Activated CD4-positive, alpha-beta T cell treated with anti-CD3 and anti-CD28 coated beads for 36 hours (primary cell): ENCODE data around the gene SMAD6. TPM values are rescaled to one million over a fixed set of nuclear protein-coding genes. Genes with fewer than 3 reads are reported as not detected.

Source experiments
- ATAC-seq: fragments of 200-7000 bp; cut with Tn5 transposase; one replicate; pipeline ENCODE4 v1.10.0; 2021; ENCODE audit warnings: mild to moderate bottlenecking, moderate library complexity
- CTCF ChIA-PET: fragments of 350-600 bp; sonication (Branson Sonifier 250); formaldehyde crosslinking; loops from one replicate; lab custom pipeline; 2021; ENCODE audit warnings: antibody characterized with exemption; lab: Charles Lee
- POLR2A ChIA-PET: fragments of 350-600 bp; sonication (Branson Sonifier 250); formaldehyde crosslinking; loops from one replicate; lab custom pipeline; 2021; ENCODE audit warnings: antibody characterized with exemption, inconsistent platforms; lab: Charles Lee
- DNase-seq: peaks from one replicate; pipeline ENCODE4 v3.0.0-alpha.2; 2020
- H3K27ac Mint-ChIP-seq: one replicate; pipeline ENCODE4 v1.8.0; 2021; ENCODE audit warnings: mixed read lengths
- H3K27me3 Mint-ChIP-seq: one replicate; pipeline ENCODE4 v1.8.0; 2021; ENCODE audit warnings: mixed read lengths
- H3K36me3 Mint-ChIP-seq: one replicate; pipeline ENCODE4 v1.8.0; 2021; ENCODE audit warnings: low read depth, mixed read lengths
- H3K4me1 Mint-ChIP-seq: one replicate; pipeline ENCODE4 v1.8.0; 2021; ENCODE audit warnings: mixed read lengths
- H3K4me3 Mint-ChIP-seq: one replicate; pipeline ENCODE4 v1.8.0; 2021; ENCODE audit warnings: mild to moderate bottlenecking, moderate library complexity, mixed read lengths
- H3K9me3 Mint-ChIP-seq: one replicate; pipeline ENCODE4 v1.8.0; 2021; ENCODE audit warnings: low read depth, mixed read lengths
- intact Hi-C, 2 experiments: fragments of 100-400 bp; cut with DNase I in 1 of 2; cut with micrococcal nuclease in 1 of 2; formaldehyde crosslinking; loops; one replicate each; pipeline versions ENCODE4 v1.14.2 to v1.15.1; 2022 to 2024; cut with DNase I, micrococcal nuclease
- total RNA-seq, 2 experiments: library from RNA; stranded (reverse); gene quantifications; one replicate each; pipeline ENCODE4 v1.2.3, GENCODE V29; 2021

SMAD6 gene
- total RNA-seq, 2 experiments from 2014 or later, result 0.19 to 0.23 TPM

DNA sequence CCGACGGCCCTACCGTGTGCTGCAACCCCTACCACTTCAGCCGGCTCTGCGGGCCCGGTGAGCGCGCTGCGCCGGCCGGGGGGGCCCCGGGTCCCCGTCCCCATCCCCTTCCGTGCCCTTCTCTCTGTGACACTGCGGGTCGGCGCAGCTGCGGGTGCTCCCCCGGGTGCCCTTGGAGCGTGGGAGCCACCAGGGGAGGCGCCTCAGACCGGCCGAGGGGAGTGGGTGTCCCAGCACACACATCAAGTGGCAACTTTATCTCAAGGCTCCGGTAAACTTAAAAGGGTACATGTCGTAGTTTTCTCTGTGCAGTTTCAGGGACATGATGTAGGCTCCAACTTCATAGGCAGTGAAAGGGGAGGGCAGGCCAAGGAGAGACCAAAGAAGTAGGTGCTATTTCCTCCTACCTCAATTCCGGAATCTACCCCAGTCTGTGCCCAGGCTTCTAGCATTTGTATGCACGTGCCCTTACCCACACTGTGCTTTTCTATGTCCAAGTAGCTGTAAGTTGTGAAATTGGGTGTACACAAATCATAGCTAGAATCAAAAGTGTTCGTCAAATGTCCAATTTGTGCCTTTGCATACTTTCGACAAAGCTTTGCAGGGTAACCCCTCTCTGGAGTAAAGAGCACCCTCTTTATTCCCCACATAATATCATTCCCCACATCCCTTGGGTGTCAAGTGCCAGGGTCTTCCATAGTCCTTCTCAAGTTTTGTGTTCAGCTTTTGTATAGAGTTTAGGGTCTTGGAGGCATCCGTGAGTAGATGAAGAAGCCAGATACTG lies 2.2 kb downstream of the SMAD6 start:
- DNase-seq (peak; percentile 17), ATAC-seq (no peak)
- Mint-ChIP-seq H3K36me3 (no peaks in the 10 kb centered on the region), H3K4me3 (peak overlapping the region; percentile 61), H3K27me3 (peaks cover 16% of the 10 kb centered on the region), H3K9me3 (no peaks in the 10 kb centered on the region), H3K27ac (no peak overlapping the region), H3K4me1 (peaks cover 14% of the 10 kb centered on the region)
- ChIA-PET POLR2A (no interaction called here), CTCF (interaction anchor here (0.6 to 1.7 kb wide), 2 partner anchors 147 to 705 kb away, joined by 3 to 4 read pairs; no protein-coding TSS in a partner anchor)
- intact Hi-C loops, result loop anchor here (5.0 to 10.0 kb wide), 6 partner anchors 89 to 1133 kb away; partner anchors contain the start of genes AAGAB (in 1 of the 2), IQCH (in 1 of the 2), MAP2K1 (in 1 of the 2) and MAP2K5 (in 1 of the 2)

DNA sequence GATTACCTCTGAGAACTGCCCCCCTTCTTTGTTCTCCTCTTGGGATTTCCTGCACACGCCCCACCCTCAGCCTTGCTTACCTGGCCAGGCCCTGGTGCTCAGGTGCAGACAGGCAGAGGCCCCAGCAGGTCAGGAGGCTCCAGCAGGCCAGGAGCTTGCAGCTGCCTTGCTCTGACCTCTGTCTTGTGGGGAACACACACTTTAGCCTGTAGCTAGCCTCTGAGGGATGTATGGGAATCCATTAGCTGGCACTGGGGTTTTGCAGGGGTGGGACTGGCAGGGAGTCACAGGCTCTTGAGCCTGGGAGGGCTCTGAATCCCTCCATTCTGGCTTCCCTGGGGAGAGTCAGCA lies 2.7 kb downstream of the SMAD6 start:
- no peak for ATAC-seq

DNA sequence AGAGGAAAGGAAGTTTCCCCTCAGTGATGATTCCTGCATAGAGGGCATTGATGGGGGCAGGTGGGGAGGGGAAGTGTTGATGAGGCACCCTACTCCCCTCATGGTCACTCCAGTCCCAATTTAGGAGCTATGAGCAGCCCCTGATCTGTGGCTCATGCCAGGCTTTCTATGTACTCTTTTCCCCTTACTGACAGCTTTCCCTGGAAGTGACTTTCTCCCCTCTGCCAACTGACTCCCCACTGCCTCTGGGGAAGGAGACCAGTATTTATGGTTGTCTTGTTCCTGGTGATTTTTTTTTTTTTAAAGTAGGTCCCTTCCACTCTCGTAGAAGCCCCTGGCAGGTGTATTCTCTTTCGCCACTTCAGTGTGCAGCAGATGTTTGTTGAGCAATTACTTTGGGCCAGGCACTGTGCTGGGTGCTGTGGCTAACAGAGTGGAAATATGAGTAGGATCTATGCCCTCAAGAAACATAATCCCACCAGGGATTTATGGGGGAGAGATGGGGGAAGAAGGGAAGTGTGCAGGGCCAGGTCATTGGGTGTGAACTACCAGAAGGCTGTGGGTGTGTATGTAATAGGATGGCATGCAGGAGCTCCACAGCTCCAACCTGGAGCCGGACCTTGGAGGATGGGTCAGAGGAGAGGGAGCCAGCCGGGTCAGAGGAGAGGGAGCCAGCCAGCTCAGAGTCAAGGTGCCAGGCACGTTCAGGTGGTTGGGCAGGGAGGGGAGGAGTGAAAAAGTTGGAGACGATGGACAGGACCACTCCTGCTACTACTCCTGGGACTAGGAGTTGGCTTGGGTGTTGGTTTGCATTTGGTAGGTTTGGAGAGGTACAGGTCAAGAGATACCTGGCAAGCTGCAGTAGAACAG lies 3.5 kb downstream of the SMAD6 start:
- POLR2A ChIA-PET, result interaction anchor here (0.6 kb wide), 1 partner anchor 1039 kb away, joined by 3 read pairs; no protein-coding TSS in a partner anchor
- Mint-ChIP-seq H3K36me3 (no peaks in the 10 kb centered on the region), H3K27me3 (peaks cover 16% of the 10 kb centered on the region), H3K9me3 (no peaks in the 10 kb centered on the region), H3K27ac (no peak overlapping the region), H3K4me3 (no peak overlapping the region), H3K4me1 (peaks cover 10% of the 10 kb centered on the region)
- ATAC-seq (no peak), DNase-seq (no peak)
- CTCF ChIA-PET, result interaction anchor here (0.9 to 1.7 kb wide), 2 partner anchors 18 to 146 kb away, joined by 3 to 4 read pairs; no protein-coding TSS in a partner anchor
- intact Hi-C loops, result loop anchor here in 1 of 2 experiments (10.0 kb wide), 4 partner anchors 91 to 839 kb away; partner anchors contain the start of genes AAGAB, IQCH, MAP2K1 and MAP2K5

More for the DNA sequence above, 2.7 kb downstream of the SMAD6 start:
- peaks cover 14% of the 10 kb centered on the region for H3K4me1 Mint-ChIP-seq
- H3K4me3 Mint-ChIP-seq, result no peak overlapping the region
- peaks cover 16% of the 10 kb centered on the region for H3K27me3 Mint-ChIP-seq
- ChIA-PET CTCF (interaction anchor here (0.6 to 1.7 kb wide), 3 partner anchors 17 to 706 kb away, joined by 3 to 4 read pairs (median 3); no protein-coding TSS in a partner anchor), POLR2A (no interaction called here)
- DNase-seq, result no peak
- no peaks in the 10 kb centered on the region for H3K36me3 Mint-ChIP-seq
- no peak overlapping the region for H3K27ac Mint-ChIP-seq
- no peaks in the 10 kb centered on the region for H3K9me3 Mint-ChIP-seq
- intact Hi-C loops, result loop anchor here (5.0 to 10.0 kb wide), 6 partner anchors 90 to 1133 kb away; partner anchors contain the start of genes AAGAB (in 1 of the 2), IQCH (in 1 of the 2), MAP2K1 (in 1 of the 2) and MAP2K5 (in 1 of the 2)

DNA sequence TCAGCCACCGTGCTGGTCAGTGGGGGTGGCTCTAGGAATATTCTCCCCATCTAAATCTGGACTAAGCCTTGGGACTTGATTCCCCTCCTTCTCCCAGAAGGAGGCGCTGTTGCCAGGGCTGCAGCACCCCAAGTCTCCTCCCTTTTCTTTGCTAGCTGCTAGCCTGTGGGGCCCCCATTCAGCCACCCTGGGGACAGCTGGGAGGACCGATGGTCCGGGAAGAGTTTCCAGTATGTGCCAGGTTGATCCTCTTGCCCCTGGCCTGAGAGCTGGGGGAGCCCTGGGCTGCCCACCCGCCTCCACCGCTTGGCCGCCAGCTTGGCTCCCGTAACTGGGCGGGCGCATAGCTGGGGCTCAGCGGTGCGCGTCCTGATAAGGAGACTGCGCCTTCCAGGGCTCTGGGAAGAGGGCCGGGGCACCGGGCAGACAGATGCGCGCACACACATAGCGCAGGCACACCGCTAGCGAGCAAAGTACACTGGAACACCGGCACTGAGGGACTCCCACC lies 4.2 kb downstream of the SMAD6 start:
- Mint-ChIP-seq H3K4me1 (peaks cover 9% of the 10 kb centered on the region), H3K27ac (no peak overlapping the region), H3K27me3 (peaks cover 16% of the 10 kb centered on the region), H3K4me3 (no peak overlapping the region), H3K9me3 (no peaks in the 10 kb centered on the region), H3K36me3 (no peaks in the 10 kb centered on the region)
- CTCF ChIA-PET, result interaction anchor here (1.7 kb wide), 1 partner anchor 145 kb away, joined by 4 read pairs; no protein-coding TSS in a partner anchor
- ATAC-seq (no peak), DNase-seq (no peak)
- POLR2A ChIA-PET, result no interaction called here
- intact Hi-C loops, result loop anchor here in 1 of 2 experiments (10.0 kb wide), 4 partner anchors 91 to 839 kb away; partner anchors contain the start of genes AAGAB, IQCH, MAP2K1 and MAP2K5

DNA sequence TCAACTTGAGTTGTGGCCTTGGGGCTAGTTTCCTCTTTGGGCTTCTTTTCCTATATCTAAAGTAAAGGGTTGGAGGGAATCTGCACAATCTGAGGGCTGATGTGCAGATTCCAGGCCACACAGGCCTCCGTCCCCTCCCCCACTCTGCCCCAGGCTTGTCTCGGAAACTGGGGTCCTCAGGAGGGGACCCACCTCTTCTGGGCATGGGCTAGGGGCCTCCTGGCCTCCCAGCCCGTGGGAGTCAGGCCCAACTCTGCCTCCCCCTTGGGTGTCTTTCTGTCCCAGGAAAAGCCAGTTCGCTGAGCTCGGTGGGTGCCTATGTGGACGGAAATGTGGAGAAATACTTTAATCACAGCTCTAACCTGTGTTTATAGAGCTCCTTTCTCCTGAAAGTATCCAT lies 4.8 kb downstream of the SMAD6 start:
- ATAC-seq (no peak), DNase-seq (no peak)
- H3K27me3 Mint-ChIP-seq, result peaks cover 16% of the 10 kb centered on the region
- no peak overlapping the region for H3K27ac Mint-ChIP-seq
- no peaks in the 10 kb centered on the region for H3K9me3 Mint-ChIP-seq
- H3K36me3 Mint-ChIP-seq, result no peaks in the 10 kb centered on the region
- intact Hi-C loops, result loop anchor here in 1 of 2 experiments (10.0 kb wide), 4 partner anchors 92 to 838 kb away; partner anchors contain the start of genes AAGAB, IQCH, MAP2K1 and MAP2K5
- CTCF ChIA-PET, result no interaction called here
- POLR2A ChIA-PET, result no interaction called here
- H3K4me3 Mint-ChIP-seq, result no peak overlapping the region
- H3K4me1 Mint-ChIP-seq, result peaks cover 9% of the 10 kb centered on the region

DNA sequence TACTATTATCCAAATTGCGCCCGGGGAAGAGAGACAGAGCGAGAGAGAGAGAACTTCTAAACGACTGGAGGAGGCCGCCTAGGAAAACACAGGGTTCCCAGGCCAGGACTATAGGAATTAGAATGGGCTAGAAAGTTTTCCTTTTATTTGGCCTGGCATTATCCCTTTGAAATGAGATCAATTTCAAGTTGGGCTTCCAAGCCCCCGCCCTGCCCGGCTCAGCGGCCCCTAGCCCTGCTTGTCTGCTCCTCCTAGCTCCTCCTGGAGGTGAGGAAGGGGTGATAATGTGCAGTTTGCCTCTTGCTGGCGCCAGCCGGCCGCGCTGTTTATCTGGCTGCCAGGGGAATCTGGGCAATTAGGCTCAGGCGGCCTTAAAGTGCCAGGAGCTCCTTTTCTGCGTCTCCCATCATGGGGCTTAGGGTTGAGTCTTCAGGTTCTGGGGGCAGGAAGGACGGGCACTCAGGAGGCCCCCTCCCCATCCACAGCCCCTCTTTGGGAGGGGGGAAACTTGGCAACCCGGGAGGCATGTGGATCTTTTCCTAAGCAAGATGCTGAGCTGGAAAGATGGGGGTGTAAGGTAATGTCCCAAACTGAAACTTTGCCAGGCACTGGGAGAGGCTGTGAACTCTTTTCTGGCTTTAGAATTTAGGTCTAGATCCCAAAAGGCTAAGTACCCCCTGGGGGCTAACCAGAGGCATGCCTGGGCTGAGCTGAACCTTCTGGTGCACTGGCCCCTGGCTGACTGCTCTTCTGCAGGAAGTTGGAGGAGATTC lies 5.5 kb downstream of the SMAD6 start:
- no peaks in the 10 kb centered on the region for H3K36me3 Mint-ChIP-seq
- no peaks in the 10 kb centered on the region for H3K9me3 Mint-ChIP-seq
- no peak for DNase-seq
- ATAC-seq, result no peak
- ChIA-PET CTCF (no interaction called here), POLR2A (no interaction called here)
- no peak overlapping the region for H3K27ac Mint-ChIP-seq
- H3K27me3 Mint-ChIP-seq, result peaks cover 14% of the 10 kb centered on the region
- peaks cover 6% of the 10 kb centered on the region for H3K4me1 Mint-ChIP-seq
- H3K4me3 Mint-ChIP-seq, result no peak overlapping the region
- intact Hi-C loops, result loop anchor here in 1 of 2 experiments (10.0 kb wide), 4 partner anchors 93 to 837 kb away; partner anchors contain the start of genes AAGAB, IQCH, MAP2K1 and MAP2K5

DNA sequence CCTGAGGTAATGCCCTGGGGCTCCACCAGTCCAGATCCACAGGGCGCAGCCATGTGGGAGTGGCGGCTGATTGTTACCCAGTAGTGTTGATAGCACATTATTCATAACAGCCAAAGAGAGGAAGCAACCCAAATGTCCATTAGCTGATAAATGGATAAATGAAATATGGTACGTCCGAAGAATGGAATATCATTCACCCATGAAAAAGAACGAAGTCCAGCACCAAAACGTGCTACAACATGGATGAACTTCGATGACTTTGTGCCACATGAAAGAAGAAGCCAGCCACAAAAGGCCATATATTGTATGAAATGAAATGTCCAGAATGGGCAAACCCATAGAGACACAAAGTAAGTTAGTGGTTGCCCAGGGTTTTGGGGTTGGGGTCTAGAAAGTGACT lies 6.4 kb downstream of the SMAD6 start:
- CTCF ChIA-PET, result interaction anchor here (0.8 kb wide), 1 partner anchor 89 kb away, joined by 4 read pairs; no protein-coding TSS in a partner anchor
- intact Hi-C loops, result loop anchor here in 1 of 2 experiments (10.0 kb wide), 4 partner anchors 94 to 836 kb away; partner anchors contain the start of genes AAGAB, IQCH, MAP2K1 and MAP2K5
- H3K27me3 Mint-ChIP-seq, result peaks cover 14% of the 10 kb centered on the region

DNA sequence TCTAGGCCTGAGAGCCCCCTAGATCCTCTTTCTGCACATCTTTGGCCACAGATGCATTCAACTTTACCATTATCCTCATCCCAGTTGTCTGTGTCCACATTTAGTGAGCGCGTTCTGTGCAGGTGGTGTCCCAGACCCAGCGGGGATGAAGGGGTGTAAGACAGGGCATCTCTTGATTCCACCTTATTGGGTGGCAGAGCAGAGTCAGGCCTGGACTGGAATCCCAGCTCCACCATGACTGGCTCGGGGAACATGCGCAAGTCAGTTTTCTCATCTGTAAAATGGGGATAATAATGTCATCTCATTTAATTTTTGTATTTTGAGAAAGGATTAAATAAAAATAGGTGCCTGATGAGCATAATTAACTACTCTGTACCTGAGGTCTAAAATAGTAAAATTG lies 7.8 kb downstream of the SMAD6 start:
- ChIA-PET CTCF (interaction anchor here (0.7 to 2.2 kb wide), 3 partner anchors 10 to 23 kb away, joined by 3 to 9 read pairs (median 5); no protein-coding TSS in a partner anchor), POLR2A (no interaction called here)
- H3K4me3 Mint-ChIP-seq, result no peak overlapping the region
- ATAC-seq (no peak), DNase-seq (no peak)
- no peaks in the 10 kb centered on the region for H3K9me3 Mint-ChIP-seq
- intact Hi-C loops, result loop anchor here in 1 of 2 experiments (10.0 kb wide), 4 partner anchors 95 to 835 kb away; partner anchors contain the start of genes AAGAB, IQCH, MAP2K1 and MAP2K5
- no peaks in the 10 kb centered on the region for H3K4me1 Mint-ChIP-seq
- peaks cover 5% of the 10 kb centered on the region for H3K27me3 Mint-ChIP-seq
- H3K36me3 Mint-ChIP-seq, result no peaks in the 10 kb centered on the region
- no peak overlapping the region for H3K27ac Mint-ChIP-seq

More for the DNA sequence above, 6.4 kb downstream of the SMAD6 start:
- POLR2A ChIA-PET, result no interaction called here
- DNase-seq (no peak), ATAC-seq (no peak)
- Mint-ChIP-seq H3K9me3 (no peaks in the 10 kb centered on the region), H3K36me3 (no peaks in the 10 kb centered on the region), H3K4me1 (peaks cover 6% of the 10 kb centered on the region), H3K27ac (no peak overlapping the region), H3K4me3 (no peak overlapping the region)

DNA sequence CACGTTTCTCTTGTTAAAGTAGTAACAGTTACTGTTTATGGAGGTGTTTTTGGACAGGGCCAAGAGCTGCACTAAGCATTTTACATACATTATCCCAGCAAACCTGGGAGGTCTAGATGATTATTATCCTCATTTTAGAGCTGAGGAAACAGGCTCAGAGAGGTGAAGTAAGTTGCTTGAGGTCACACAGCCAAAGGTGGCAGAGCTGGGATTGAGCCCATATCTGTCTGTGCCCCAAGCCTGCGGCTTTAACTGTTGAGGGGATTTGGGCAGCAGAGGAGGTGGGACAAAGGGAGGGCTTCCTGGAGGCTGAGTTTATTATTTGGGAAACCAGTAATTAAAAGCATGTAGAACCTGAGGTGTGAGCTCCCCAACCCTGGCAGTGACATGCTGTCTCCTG lies 9.2 kb downstream of the SMAD6 start:
- no peaks in the 10 kb centered on the region for H3K9me3 Mint-ChIP-seq
- ChIA-PET CTCF (interaction anchor here (0.5 to 2.2 kb wide), 5 partner anchors 9 to 327 kb away, joined by 3 to 9 read pairs (median 3); no protein-coding TSS in a partner anchor), POLR2A (no interaction called here)
- ATAC-seq, result no peak
- intact Hi-C loops, result no loop called here
- no peak overlapping the region for H3K4me3 Mint-ChIP-seq
- H3K27ac Mint-ChIP-seq, result no peak overlapping the region
- no peaks in the 10 kb centered on the region for H3K4me1 Mint-ChIP-seq
- no peaks in the 10 kb centered on the region for H3K36me3 Mint-ChIP-seq
- H3K27me3 Mint-ChIP-seq, result peaks cover 2% of the 10 kb centered on the region
- no peak for DNase-seq

DNA sequence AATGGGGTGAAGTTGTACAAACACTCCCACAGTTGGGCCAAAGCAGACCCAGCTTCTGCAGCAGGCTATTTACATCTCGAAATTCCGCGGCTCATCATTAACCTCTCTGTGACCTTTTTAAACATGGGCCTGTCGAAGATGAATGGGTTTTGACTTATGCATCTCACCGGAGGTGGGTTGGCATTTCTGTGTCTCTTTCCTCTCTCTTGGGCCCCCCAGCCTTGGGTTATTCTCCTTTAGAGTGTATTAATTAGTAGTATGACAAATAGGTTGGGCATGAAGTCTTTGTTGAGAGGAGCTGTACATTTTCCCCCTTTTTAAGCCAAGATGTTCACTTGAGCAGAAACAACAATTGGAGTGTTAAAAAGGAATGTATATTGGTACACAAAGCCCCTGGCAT lies 9.8 kb downstream of the SMAD6 start:
- intact Hi-C loops, result no loop called here
- Mint-ChIP-seq H3K27ac (no peak overlapping the region), H3K9me3 (no peaks in the 10 kb centered on the region), H3K36me3 (no peaks in the 10 kb centered on the region), H3K27me3 (peaks cover 2% of the 10 kb centered on the region), H3K4me3 (no peak overlapping the region), H3K4me1 (no peaks in the 10 kb centered on the region)
- DNase-seq, result no peak
- CTCF ChIA-PET, result interaction anchor here (0.7 to 2.2 kb wide), 4 partner anchors 9 to 147 kb away, joined by 3 to 9 read pairs (median 4); no protein-coding TSS in a partner anchor
- POLR2A ChIA-PET, result no interaction called here
- ATAC-seq, result no peak
